Measurements from ENCODE around the gene RALGAPA2. TPM values are rescaled to one million over a fixed set of nuclear protein-coding genes. Genes with fewer than 3 reads are reported as not detected.

RALGAPA2 gene
- polyA plus RNA-seq, 4 donors, result 7.6 to 34.3 (median 17.7) TPM

- H3K4me3 ChIP-seq (ENCODE audit: low read depth in 1 of 3, low read length in 3 of 3), result no peak overlapping the region
- DNase-seq (peak; percentile 8 to 30), FAIRE-seq (no peak)
- peaks cover 0 to 8% of the 10 kb centered on the region in 2 donors for H3K9me3 ChIP-seq (ENCODE audit: control insufficient read depth in 2 of 2, insufficient read depth in 1 of 2, low read depth in 1 of 2, low read length in 1 of 2)
- H3K27me3 ChIP-seq (ENCODE audit: control insufficient read depth in 3 of 3, insufficient read depth in 3 of 3, low read length in 3 of 3), result no peaks in the 10 kb centered on the region
- H3K4me1 ChIP-seq (ENCODE audit: control insufficient read depth in 3 of 3, insufficient read depth in 2 of 3, low read depth in 1 of 3, low read length in 2 of 3), result peaks cover 0 to 7% (median 2%) of the 10 kb centered on the region in 3 donors
- H3K36me3 ChIP-seq (ENCODE audit: control insufficient read depth in 3 of 3, insufficient read depth in 2 of 3, low read depth in 1 of 3, low read length in 3 of 3), result no peaks in the 10 kb centered on the region
- H3K27ac ChIP-seq (ENCODE audit: low read depth in 1 of 3, low read length in 2 of 3), result peak overlapping the region; percentile 16 to 81 (median 69)
- 17 to 40% (median 27%) methylated on average over 5 of the region's 5 CpGs for WGBS, 3 donors
Observed at GRCh38 chr20:20744170-20744725, 31.8 kb upstream of the RALGAPA2 start.

- H3K27ac ChIP-seq (ENCODE audit: low read depth in 1 of 3, low read length in 2 of 3), result peak overlapping the region; percentile 16 to 81 (median 69)
- FAIRE-seq (no peak), DNase-seq (peak; percentile 31 to 41)
- H3K4me3 ChIP-seq (ENCODE audit: low read depth in 1 of 3, low read length in 3 of 3), result no peak overlapping the region
- 15 to 26% (median 18%) methylated on average over 15 of the region's 15 CpGs for WGBS, 3 donors
- peaks cover 0 to 7% (median 2%) of the 10 kb centered on the region in 3 donors for H3K4me1 ChIP-seq (ENCODE audit: control insufficient read depth in 3 of 3, insufficient read depth in 2 of 3, low read depth in 1 of 3, low read length in 2 of 3)
- H3K27me3 ChIP-seq (ENCODE audit: control insufficient read depth in 3 of 3, insufficient read depth in 3 of 3, low read length in 3 of 3), result no peaks in the 10 kb centered on the region
- peaks cover 0 to 3% of the 10 kb centered on the region in 2 donors for H3K9me3 ChIP-seq (ENCODE audit: control insufficient read depth in 2 of 2, insufficient read depth in 1 of 2, low read depth in 1 of 2, low read length in 1 of 2)
- H3K36me3 ChIP-seq (ENCODE audit: control insufficient read depth in 3 of 3, insufficient read depth in 2 of 3, low read depth in 1 of 3, low read length in 3 of 3), result no peaks in the 10 kb centered on the region
Observed at GRCh38 chr20:20743511-20744169, 31.2 kb upstream of the RALGAPA2 start.

GRCh38 chr20:20741087-20742045 is 28.9 kb upstream of the RALGAPA2 start:
- FAIRE-seq, result no peak
- Histone ChIP-seq H3K9me3 (ENCODE audit: control insufficient read depth in 2 of 2, insufficient read depth in 1 of 2, low read depth in 1 of 2, low read length in 1 of 2) (no peaks in the 10 kb centered on the region), H3K4me3 (ENCODE audit: low read depth in 1 of 3, low read length in 3 of 3) (no peak overlapping the region), H3K36me3 (ENCODE audit: control insufficient read depth in 3 of 3, insufficient read depth in 2 of 3, low read depth in 1 of 3, low read length in 3 of 3) (no peaks in the 10 kb centered on the region), H3K27me3 (ENCODE audit: control insufficient read depth in 3 of 3, insufficient read depth in 3 of 3, low read length in 3 of 3) (peaks cover 0 to 2% (median 0%) of the 10 kb centered on the region in 3 donors), H3K27ac (ENCODE audit: low read depth in 1 of 3, low read length in 2 of 3) (no peak overlapping the region), H3K4me1 (ENCODE audit: control insufficient read depth in 3 of 3, insufficient read depth in 2 of 3, low read depth in 1 of 3, low read length in 2 of 3) (peaks cover 0 to 7% (median 2%) of the 10 kb centered on the region in 3 donors)
- DNase-seq, result no peak
- WGBS, 3 donors, result 69 to 79% (median 71%) methylated on average over 10 of the region's 10 CpGs

GRCh38 chr20:20740541-20740940 is 28.1 kb upstream of the RALGAPA2 start:
- Histone ChIP-seq H3K4me1 (ENCODE audit: control insufficient read depth in 3 of 3, insufficient read depth in 2 of 3, low read depth in 1 of 3, low read length in 2 of 3) (peaks cover 0 to 7% (median 2%) of the 10 kb centered on the region in 3 donors), H3K9me3 (ENCODE audit: control insufficient read depth in 2 of 2, insufficient read depth in 1 of 2, low read depth in 1 of 2, low read length in 1 of 2) (no peaks in the 10 kb centered on the region), H3K4me3 (ENCODE audit: low read depth in 1 of 3, low read length in 3 of 3) (no peak overlapping the region), H3K36me3 (ENCODE audit: control insufficient read depth in 3 of 3, insufficient read depth in 2 of 3, low read depth in 1 of 3, low read length in 3 of 3) (no peaks in the 10 kb centered on the region), H3K27ac (ENCODE audit: low read depth in 1 of 3, low read length in 2 of 3) (no peak overlapping the region), H3K27me3 (ENCODE audit: control insufficient read depth in 3 of 3, insufficient read depth in 3 of 3, low read length in 3 of 3) (peaks cover 0 to 2% (median 0%) of the 10 kb centered on the region in 3 donors)
- whole genome bisulfite sequencing, 3 donors, result 79 to 86% (median 85%) methylated on average over 4 of the region's 4 CpGs
- FAIRE-seq (no peak), DNase-seq (no peak)

- Histone ChIP-seq H3K36me3 (ENCODE audit: control insufficient read depth in 3 of 3, insufficient read depth in 2 of 3, low read depth in 1 of 3, low read length in 3 of 3) (no peaks in the 10 kb centered on the region), H3K4me1 (ENCODE audit: control insufficient read depth in 3 of 3, insufficient read depth in 2 of 3, low read depth in 1 of 3, low read length in 2 of 3) (no peaks in the 10 kb centered on the region), H3K4me3 (ENCODE audit: low read depth in 1 of 3, low read length in 3 of 3) (no peak overlapping the region), H3K27ac (ENCODE audit: low read depth in 1 of 3, low read length in 2 of 3) (no peak overlapping the region), H3K9me3 (ENCODE audit: control insufficient read depth in 2 of 2, insufficient read depth in 1 of 2, low read depth in 1 of 2, low read length in 1 of 2) (no peaks in the 10 kb centered on the region), H3K27me3 (ENCODE audit: control insufficient read depth in 3 of 3, insufficient read depth in 3 of 3, low read length in 3 of 3) (peaks cover 0 to 2% (median 0%) of the 10 kb centered on the region in 3 donors)
- DNase-seq, result no peak
- 60 to 72% (median 70%) methylated on average over 2 of the region's 2 CpGs for WGBS, 3 donors
- FAIRE-seq, result no peak
Observed at GRCh38 chr20:20737158-20737557, 24.7 kb upstream of the RALGAPA2 start.

GRCh38 chr20:20736303-20736702 is 23.9 kb upstream of the RALGAPA2 start:
- Histone ChIP-seq H3K4me3 (ENCODE audit: low read depth in 1 of 3, low read length in 3 of 3) (no peak overlapping the region), H3K36me3 (ENCODE audit: control insufficient read depth in 3 of 3, insufficient read depth in 2 of 3, low read depth in 1 of 3, low read length in 3 of 3) (no peaks in the 10 kb centered on the region), H3K9me3 (ENCODE audit: control insufficient read depth in 2 of 2, insufficient read depth in 1 of 2, low read depth in 1 of 2, low read length in 1 of 2) (no peaks in the 10 kb centered on the region), H3K27me3 (ENCODE audit: control insufficient read depth in 3 of 3, insufficient read depth in 3 of 3, low read length in 3 of 3) (peaks cover 0 to 2% (median 0%) of the 10 kb centered on the region in 3 donors), H3K27ac (ENCODE audit: low read depth in 1 of 3, low read length in 2 of 3) (no peak overlapping the region), H3K4me1 (ENCODE audit: control insufficient read depth in 3 of 3, insufficient read depth in 2 of 3, low read depth in 1 of 3, low read length in 2 of 3) (no peaks in the 10 kb centered on the region)
- DNase-seq (no peak), FAIRE-seq (no peak)
- 86 to 90% (median 88%) methylated on average over 6 of the region's 6 CpGs for WGBS, 3 donors

GRCh38 chr20:20734475-20734948 is 22.1 kb upstream of the RALGAPA2 start:
- Histone ChIP-seq H3K36me3 (ENCODE audit: control insufficient read depth in 3 of 3, insufficient read depth in 2 of 3, low read depth in 1 of 3, low read length in 3 of 3) (no peaks in the 10 kb centered on the region), H3K4me3 (ENCODE audit: low read depth in 1 of 3, low read length in 3 of 3) (no peak overlapping the region), H3K27me3 (ENCODE audit: control insufficient read depth in 3 of 3, insufficient read depth in 3 of 3, low read length in 3 of 3) (peaks cover 0 to 2% (median 0%) of the 10 kb centered on the region in 3 donors), H3K4me1 (ENCODE audit: control insufficient read depth in 3 of 3, insufficient read depth in 2 of 3, low read depth in 1 of 3, low read length in 2 of 3) (no peaks in the 10 kb centered on the region), H3K27ac (ENCODE audit: low read depth in 1 of 3, low read length in 2 of 3) (no peak overlapping the region), H3K9me3 (ENCODE audit: control insufficient read depth in 2 of 2, insufficient read depth in 1 of 2, low read depth in 1 of 2, low read length in 1 of 2) (no peaks in the 10 kb centered on the region)
- FAIRE-seq (no peak), DNase-seq (no peak)
- WGBS, 3 donors, result 48 to 61% (median 57%) methylated on average over 3 of the region's 3 CpGs

- no peak for FAIRE-seq
- Histone ChIP-seq H3K9me3 (ENCODE audit: control insufficient read depth in 2 of 2, insufficient read depth in 1 of 2, low read depth in 1 of 2, low read length in 1 of 2) (no peaks in the 10 kb centered on the region), H3K27me3 (ENCODE audit: control insufficient read depth in 3 of 3, insufficient read depth in 3 of 3, low read length in 3 of 3) (peaks cover 0 to 2% (median 0%) of the 10 kb centered on the region in 3 donors), H3K4me1 (ENCODE audit: control insufficient read depth in 3 of 3, insufficient read depth in 2 of 3, low read depth in 1 of 3, low read length in 2 of 3) (no peaks in the 10 kb centered on the region), H3K27ac (ENCODE audit: low read depth in 1 of 3, low read length in 2 of 3) (no peak overlapping the region), H3K4me3 (ENCODE audit: low read depth in 1 of 3, low read length in 3 of 3) (no peak overlapping the region), H3K36me3 (ENCODE audit: control insufficient read depth in 3 of 3, insufficient read depth in 2 of 3, low read depth in 1 of 3, low read length in 3 of 3) (no peaks in the 10 kb centered on the region)
- whole genome bisulfite sequencing, 3 donors, result 88 to 100% (median 91%) methylated on average over 1 of the region's 1 CpG
- no peak for DNase-seq
Observed at GRCh38 chr20:20733943-20734342, 21.5 kb upstream of the RALGAPA2 start.
